HL-60/S4 treated with retinoic acid at 250 ng/mL for 4 days and 3 days (cell line): Measurements from ENCODE around the gene SEPHS2.
"Not testable (repeated sequence)": the region's sequence is repeated elsewhere in the genome, so short reads cannot be mapped to it uniquely, and the experiment has no call there.

Experiments
- in situ Hi-C: fragments of 300-500 bp; cut with MboI; formaldehyde crosslinking; loops from 2 replicates; pipeline ENCODE4 v1.7.0; 2022; ENCODE audit warnings: low sequenced_read_pairs

SEPHS2 gene

DNA sequence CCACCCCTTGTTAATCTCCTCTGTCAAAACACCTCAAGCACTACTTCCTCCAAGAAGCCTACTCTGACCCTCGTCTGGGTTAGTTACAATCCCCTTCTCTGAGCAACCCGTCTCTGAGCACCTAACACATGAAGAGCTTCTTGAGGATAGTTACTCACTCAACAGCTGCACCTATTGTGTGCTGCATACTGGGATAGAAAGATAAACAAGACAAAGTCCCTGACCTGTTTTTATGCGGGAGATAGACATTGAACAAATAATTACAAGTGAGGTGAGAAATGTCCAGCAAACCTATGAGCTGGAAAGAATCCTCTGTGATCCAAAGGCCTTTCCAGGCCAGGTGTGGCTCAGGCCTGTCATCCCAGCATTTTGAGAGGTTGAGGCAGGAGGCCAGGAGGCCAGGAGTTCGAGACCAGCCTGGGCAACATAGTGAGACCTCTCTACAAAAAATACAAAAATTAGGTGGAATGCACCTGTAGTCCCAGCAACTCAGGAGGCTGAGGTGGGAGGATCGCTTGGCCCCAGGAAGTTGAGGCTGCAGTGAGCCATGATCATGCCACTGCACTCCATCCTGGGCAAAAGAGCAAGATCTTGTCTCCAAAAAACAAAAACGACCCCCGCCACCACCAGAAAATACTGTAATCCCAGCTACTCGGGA lies 43.8 kb downstream of the SEPHS2 start:
- in situ Hi-C loops = loop anchor here (5.0 to 25.0 kb wide), 2 partner anchors 50 to 290 kb away; partner anchors contain the start of genes GDPD3 and MAPK3

DNA sequence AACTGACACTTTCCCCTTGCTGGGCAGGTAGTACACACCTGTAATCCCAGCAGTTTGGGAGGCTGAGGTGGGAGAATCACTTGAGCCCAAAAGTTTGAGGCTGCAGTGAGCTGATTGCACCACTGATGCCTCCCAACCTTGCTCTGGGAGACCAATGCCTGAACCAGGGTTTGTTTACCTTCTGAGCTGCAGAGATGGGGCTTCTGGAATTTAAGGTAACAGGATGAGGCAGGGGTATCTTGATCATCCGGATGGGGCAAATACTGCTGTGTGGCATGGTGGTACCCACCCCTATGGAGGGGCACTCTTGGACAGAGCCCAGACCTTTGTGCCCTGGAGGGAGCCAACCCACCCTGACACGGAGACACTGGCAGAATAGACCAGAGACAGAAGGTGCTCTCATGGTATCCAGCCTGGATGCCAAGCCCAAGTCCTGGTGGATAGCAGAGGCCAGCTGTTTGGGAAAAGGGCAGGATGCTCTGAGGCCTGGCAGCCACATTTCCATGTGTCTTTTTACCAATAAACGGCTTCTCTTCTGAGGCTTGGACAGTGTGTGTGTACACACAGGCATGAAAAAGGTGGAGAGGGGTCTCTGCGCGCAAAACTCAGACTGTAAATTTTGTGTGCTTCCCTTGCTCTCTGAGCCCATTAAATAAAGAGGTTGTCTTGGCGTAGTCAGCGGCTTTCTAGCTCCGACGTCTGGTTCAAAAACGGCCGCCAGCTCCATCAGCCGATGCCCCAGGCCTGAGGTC lies 46.1 kb downstream of the SEPHS2 start:
- in situ Hi-C loops = loop anchor here (5.0 to 25.0 kb wide), 2 partner anchors 47 to 287 kb away; partner anchors contain the start of genes GDPD3 and MAPK3

DNA sequence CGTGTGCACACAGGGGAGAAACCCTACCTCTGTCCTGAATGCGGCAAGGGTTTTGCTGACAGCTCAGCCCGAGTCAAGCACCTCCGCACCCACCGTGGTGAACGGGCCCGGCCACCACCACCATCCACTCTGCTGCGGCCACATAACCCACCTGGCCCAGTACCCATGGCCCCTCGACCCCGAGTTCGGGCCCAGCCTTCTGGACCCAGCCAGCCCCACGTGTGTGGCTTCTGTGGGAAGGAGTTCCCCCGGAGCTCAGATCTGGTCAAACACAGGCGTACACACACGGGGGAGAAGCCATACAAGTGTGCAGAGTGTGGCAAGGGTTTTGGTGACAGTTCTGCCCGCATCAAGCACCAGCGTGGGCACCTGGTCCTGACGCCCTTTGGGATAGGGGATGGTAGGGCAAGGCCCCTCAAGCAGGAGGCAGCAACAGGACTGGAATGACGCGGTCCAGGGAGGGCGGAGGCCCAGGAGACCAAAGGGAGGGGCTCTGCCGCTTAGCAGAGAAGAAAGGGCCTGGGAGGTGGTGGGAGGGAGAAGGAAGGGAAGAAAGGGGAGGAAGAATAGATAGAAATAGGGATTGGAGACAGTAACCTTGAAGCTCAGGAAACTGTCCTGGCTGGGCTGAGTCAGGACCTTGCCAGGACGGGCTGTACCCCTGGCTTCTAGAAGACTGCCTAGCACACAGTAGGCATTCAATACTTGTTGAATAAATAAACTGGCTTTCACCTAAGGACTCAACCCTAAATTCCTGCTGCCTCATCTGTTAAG lies 46.8 kb downstream of the SEPHS2 start:
- in situ Hi-C loops = no loop called here

DNA sequence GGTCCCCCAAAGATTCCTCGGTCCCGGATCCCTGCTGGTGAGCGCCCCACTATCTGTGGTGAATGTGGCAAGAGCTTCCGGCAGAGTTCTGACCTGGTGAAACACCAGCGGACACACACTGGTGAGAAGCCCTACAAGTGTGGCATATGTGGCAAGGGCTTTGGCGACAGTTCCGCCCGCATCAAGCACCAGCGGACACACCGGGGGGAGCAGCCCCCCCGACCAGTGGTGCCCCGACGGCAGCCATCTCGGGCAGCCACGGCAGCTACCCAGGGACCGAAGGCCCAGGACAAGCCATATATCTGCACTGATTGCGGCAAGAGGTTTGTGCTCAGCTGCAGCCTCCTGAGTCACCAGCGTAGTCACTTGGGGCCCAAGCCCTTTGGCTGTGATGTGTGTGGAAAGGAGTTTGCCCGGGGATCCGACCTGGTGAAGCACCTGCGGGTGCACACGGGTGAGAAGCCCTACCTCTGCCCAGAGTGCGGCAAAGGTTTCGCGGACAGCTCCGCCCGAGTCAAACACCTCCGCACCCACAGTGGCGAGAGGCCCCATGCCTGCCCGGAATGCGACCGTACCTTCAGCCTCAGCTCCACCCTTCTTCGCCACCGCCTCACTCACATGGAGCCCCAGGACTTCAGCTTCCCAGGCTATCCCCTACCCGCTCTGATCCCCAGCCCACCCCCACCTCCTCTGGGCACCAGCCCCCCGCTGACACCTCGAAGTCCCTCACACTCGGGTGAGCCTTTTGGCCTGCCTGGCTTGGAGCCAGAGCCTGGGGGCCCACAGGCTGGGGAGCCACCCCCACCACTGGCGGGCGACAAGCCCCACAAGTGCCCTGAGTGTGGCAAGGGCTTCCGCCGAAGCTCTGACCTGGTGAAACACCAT lies 47.7 kb downstream of the SEPHS2 start:
- in situ Hi-C loops = no loop called here

DNA sequence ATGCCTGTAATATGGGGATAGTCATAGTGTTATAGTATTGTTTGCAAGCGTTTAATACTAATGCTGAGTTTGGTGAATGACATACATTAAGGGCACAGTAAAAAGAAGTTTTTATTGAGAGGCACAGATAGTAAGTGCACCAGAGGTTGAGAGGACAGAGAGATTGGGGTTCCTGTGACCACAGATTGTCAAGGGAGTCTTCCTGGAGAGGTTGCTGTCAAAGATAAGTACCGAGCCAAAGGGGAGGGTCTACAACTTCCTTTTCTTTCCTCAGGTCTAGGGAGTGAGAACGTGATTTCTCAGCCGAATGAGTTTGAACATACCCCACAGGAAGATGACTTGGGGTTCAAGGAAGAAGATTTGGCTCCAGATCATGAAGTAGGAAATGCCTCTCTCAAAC lies 48.6 kb downstream of the SEPHS2 start:
- in situ Hi-C loops = no loop called here

DNA sequence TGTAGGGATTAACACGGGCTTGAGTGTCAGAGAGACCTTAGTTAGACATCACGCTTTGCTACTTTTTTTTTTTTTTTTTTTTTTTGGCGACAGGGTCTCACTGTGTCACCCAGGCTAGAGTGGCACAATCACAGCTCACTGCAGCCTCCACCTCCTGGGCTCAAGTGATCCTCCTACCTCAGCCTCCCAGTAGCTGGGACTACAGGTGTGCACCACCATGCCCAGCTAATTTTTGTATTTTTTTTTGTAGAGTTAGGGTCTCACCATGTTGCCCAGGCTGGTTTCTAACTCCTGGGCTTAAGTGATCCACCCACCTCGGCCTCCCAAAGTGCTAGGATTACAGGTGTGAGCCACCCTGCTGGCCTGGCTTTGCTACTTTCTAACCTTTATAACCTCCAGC lies 49.0 kb downstream of the SEPHS2 start:
- in situ Hi-C loops = not testable (repeated sequence)

DNA sequence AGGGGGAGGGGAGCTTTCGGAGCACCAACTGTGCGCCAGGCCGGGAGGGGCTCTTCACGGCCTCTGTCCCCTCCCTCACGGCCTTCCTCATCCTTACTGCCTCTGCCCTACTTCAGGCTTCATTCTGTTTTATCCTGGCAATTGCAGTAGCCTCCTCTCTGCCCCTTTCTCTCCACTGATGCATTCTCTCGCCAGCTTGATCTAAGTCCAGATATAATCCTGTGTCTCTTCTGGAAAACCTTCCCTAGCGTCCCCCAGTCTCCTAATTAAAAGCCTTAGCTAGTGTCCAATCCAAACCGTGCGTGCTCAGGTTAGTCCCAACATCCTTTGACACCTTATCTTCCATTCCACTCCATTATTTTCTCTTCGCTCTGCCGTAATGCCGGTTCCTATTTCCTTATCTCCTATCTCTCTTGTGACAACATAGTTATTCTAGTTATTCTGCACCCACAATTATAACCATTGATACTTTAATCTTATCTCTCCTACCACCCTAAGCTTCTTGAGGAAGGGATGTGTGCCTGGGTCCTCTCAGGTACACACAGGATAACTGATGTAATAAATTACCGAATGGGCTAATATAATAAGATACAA lies 49.6 kb downstream of the SEPHS2 start:
- in situ Hi-C loops = no loop called here

DNA sequence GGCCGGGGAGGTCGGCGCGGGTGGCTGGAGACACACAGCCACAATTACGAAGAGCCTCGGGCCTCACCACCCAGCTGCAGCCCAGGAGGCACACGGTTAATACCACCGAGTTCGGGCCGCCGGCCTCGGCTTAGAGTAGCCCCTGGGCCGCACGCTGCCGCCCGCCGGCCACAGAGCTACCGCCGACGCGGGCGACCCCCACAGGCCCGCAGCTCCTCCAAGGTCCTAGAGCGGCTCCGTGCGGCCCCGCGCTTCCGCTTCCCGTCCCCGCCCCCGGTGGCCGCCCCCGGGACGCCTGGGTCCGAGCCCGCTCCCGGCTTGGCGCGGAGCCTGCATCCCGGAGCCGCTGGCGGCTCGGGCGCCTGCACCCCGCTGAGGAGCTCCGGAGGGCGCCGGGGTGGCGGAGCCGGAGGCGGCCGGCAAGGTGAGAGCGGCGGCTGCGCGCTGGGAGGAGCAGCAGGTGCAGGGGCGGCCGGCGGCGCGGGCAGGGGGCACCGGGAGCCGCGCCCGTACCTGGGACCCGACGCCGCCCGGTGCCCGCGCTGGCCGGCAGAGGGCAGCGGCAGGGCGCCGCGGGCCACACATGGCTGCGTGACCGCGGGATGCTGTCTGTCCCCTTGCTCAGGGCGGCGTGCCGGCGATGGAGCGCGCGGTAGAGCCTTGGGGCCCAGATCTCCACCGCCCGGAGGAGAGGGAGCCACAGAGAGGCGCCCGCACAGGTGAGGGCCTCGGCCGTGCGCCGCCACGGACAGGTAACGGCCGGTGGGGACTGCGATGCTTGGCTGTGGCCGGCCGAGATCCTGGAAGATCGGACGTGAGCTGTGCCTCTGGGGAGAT lies 50.3 kb downstream of the SEPHS2 start, which contains the start of gene ZNF48:
Gene ZNF48, plus strand, starts transcription at position 266 of the 837 bp plus-strand sequence. Its CDS starts 375 bp downstream, at position 641.
- in situ Hi-C loops = no loop called here

DNA sequence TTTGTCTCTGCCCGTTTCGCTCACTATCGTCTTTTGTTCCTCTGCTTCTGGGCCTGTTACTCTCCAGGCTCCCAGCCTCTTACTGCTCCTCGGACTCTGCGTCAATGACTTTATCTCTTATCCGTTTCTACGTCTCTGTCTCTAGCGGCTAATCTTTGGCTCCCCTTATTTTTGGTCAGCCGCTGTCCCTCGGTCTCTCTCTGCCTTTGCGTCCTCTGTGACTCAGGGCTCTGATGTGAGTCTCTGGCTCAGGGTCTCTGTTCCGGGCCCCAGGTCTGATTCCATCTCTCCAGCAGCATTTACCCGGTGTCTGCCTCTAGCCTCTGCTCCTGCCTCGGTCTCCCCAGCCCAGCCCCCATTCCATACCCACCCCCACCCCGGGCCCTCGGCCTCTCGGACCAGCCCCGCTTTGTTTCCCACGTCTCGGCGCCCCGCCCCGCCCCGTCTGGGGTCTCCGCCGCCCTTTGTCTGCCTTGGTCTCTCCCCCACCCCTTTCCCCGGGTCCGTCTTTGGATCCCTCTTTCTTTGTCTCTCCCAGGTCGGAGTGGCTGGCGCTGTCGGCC lies 51.0 kb downstream of the SEPHS2 start:
- in situ Hi-C loops = no loop called here
